ENCODE measurements around the gene C5orf15. TPM values are rescaled to one million over a fixed set of nuclear protein-coding genes. Genes with fewer than 3 reads are reported as not detected.

Gene C5orf15
- total RNA-seq, 4 donors from 2014 or later, result 36.5 to 91.7 (median 45.6) TPM

- intact Hi-C loops (cut with DNase I; ENCODE audit: low total_unique reads), result no loop called here
- DNase-seq, result no peak
- no peaks in the 10 kb centered on the region for H3K36me3 ChIP-seq
- in situ Hi-C loops (cut with MboI; ENCODE audit: low pct_ligation_motif_present in 1 of 4, low pct_unique_long_range_greater_than_20kb in 1 of 4, low sequenced_read_pairs in 3 of 4), result no loop called here
- 87 to 93% methylated on average over 3 to 12 of the region's 12 CpGs for WGBS, 2 donors (ENCODE audit: low coverage in 1 of 2)
- no peaks in the 10 kb centered on the region for H3K9me3 ChIP-seq
- no peak overlapping the region for H3K27ac ChIP-seq
- TF ChIP-seq CTCF (IDR thresholded peaks at IDR 0.05) (no peak), POLR2AphosphoS5 (IDR thresholded peaks at IDR 0.05) (no peak), EP300 (IDR thresholded peaks at IDR 0.05; ENCODE audit: low read depth) (no peak), POLR2A (IDR thresholded peaks at IDR 0.05) (no peak)
- H3K4me1 ChIP-seq, result peaks cover 0 to 6% (median 0%) of the 10 kb centered on the region in 4 donors
- no peak overlapping the region for H3K4me3 ChIP-seq
- H3K27me3 ChIP-seq, result no peaks in the 10 kb centered on the region
Observed at GRCh38 chr5:133925866-133926488, 42.4 kb downstream of the C5orf15 start.

DNA sequence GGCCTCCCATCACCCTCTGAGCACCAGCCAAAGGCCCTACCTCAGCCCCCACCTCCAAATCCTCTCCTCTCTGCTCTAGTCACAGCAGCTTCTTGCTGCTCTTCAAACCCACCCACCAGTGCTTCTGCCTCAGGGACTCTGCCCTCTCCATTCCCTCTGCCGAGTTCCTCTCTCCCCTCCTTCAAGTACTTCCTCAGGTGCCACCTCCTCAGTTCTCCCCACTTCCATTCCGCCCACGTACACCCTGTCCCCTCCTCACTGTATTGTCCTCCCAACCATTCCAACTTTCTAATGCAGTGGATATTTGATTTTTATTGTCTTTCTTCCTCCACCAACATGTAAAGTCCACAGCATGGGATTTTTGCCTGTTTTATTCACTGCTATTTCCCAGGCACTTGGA lies 43.2 kb downstream of the C5orf15 start:
- Histone ChIP-seq H3K27me3 (no peaks in the 10 kb centered on the region), H3K9me3 (no peaks in the 10 kb centered on the region), H3K4me3 (no peak overlapping the region), H3K27ac (no peak overlapping the region), H3K4me1 (peaks cover 0 to 6% (median 0%) of the 10 kb centered on the region in 4 donors), H3K36me3 (no peaks in the 10 kb centered on the region)
- intact Hi-C loops (cut with DNase I; ENCODE audit: low total_unique reads), result no loop called here
- WGBS, 2 donors (ENCODE audit: low coverage in 1 of 2), result 83 to 86% methylated on average over 1 to 3 of the region's 3 CpGs
- in situ Hi-C loops (cut with MboI; ENCODE audit: low pct_ligation_motif_present in 1 of 4, low pct_unique_long_range_greater_than_20kb in 1 of 4, low sequenced_read_pairs in 3 of 4), result no loop called here
- TF ChIP-seq CTCF (IDR thresholded peaks at IDR 0.05) (no peak), EP300 (IDR thresholded peaks at IDR 0.05; ENCODE audit: low read depth) (no peak), POLR2A (IDR thresholded peaks at IDR 0.05) (no peak), POLR2AphosphoS5 (IDR thresholded peaks at IDR 0.05) (no peak)
- no peak for DNase-seq

GRCh38 chr5:133924221-133924920 lies 44.1 kb downstream of the C5orf15 start:
- no peaks in the 10 kb centered on the region for H3K27me3 ChIP-seq
- intact Hi-C loops (cut with DNase I; ENCODE audit: low total_unique reads), result no loop called here
- H3K36me3 ChIP-seq, result no peaks in the 10 kb centered on the region
- H3K27ac ChIP-seq, result no peak overlapping the region
- DNase-seq, result no peak
- H3K4me3 ChIP-seq, result no peak overlapping the region
- in situ Hi-C loops (cut with MboI; ENCODE audit: low pct_ligation_motif_present in 1 of 4, low pct_unique_long_range_greater_than_20kb in 1 of 4, low sequenced_read_pairs in 3 of 4), result no loop called here
- peaks cover 0 to 6% (median 0%) of the 10 kb centered on the region in 4 donors for H3K4me1 ChIP-seq
- 70 to 73% methylated on average over 2 to 5 of the region's 5 CpGs for WGBS, 2 donors (ENCODE audit: low coverage in 1 of 2)
- TF ChIP-seq EP300 (IDR thresholded peaks at IDR 0.05; ENCODE audit: low read depth), result no peak
- no peak for TF ChIP-seq CTCF (IDR thresholded peaks at IDR 0.05)
- no peak for TF ChIP-seq POLR2AphosphoS5 (IDR thresholded peaks at IDR 0.05)
- TF ChIP-seq POLR2A (IDR thresholded peaks at IDR 0.05), result no peak
- no peaks in the 10 kb centered on the region for H3K9me3 ChIP-seq

GRCh38 chr5:133921979-133922378 lies 46.4 kb downstream of the C5orf15 start:
- no peak for TF ChIP-seq EP300 (IDR thresholded peaks at IDR 0.05; ENCODE audit: low read depth)
- TF ChIP-seq POLR2A (IDR thresholded peaks at IDR 0.05), result no peak
- no peak for TF ChIP-seq POLR2AphosphoS5 (IDR thresholded peaks at IDR 0.05)
- TF ChIP-seq CTCF (IDR thresholded peaks at IDR 0.05), result no peak
- Histone ChIP-seq H3K27me3 (no peaks in the 10 kb centered on the region), H3K27ac (no peak overlapping the region), H3K36me3 (no peaks in the 10 kb centered on the region), H3K9me3 (no peaks in the 10 kb centered on the region), H3K4me3 (no peak overlapping the region), H3K4me1 (peaks cover 0 to under 1% (median 0%) of the 10 kb centered on the region in 4 donors)
- intact Hi-C loops (cut with DNase I; ENCODE audit: low total_unique reads) (no loop called here), in situ Hi-C loops (cut with MboI; ENCODE audit: low pct_ligation_motif_present in 1 of 4, low pct_unique_long_range_greater_than_20kb in 1 of 4, low sequenced_read_pairs in 3 of 4) (no loop called here)
- WGBS, 2 donors (ENCODE audit: low coverage in 1 of 2), result 71 to 80% methylated on average over 1 to 5 of the region's 5 CpGs
- no peak for DNase-seq

Measured in transverse colon (tissue), 4 donors.